T-helper 2 cell treated with Interferon-gamma antibody and Interleukin-4, amounts not matched to agents 5 μg/mL and 100 μg/mL, for 36 hours (primary cell): ENCODE results near the gene PTTG2.
"Not testable (repeated sequence)": the region's sequence is repeated elsewhere in the genome, so short reads cannot be mapped to it uniquely, and the experiment has no call there.

Source experiments
- DNase-seq: peaks from one replicate; pipeline ENCODE4 v3.0.0; 2021; ENCODE audit warnings: low spot score
- H3K27ac Mint-ChIP-seq: one replicate; pipeline ENCODE4 v1.8.0; 2021; ENCODE audit warnings: mild to moderate bottlenecking, mixed read lengths
- H3K27me3 Mint-ChIP-seq: one replicate; pipeline ENCODE4 v1.8.0; 2021; ENCODE audit warnings: low read depth, mixed read lengths
- H3K36me3 Mint-ChIP-seq: one replicate; pipeline ENCODE4 v1.8.0; 2021; ENCODE audit warnings: low read depth, mixed read lengths
- H3K4me1 Mint-ChIP-seq: one replicate; pipeline ENCODE4 v1.8.0; 2021; ENCODE audit warnings: low read depth, mixed read lengths
- H3K4me3 Mint-ChIP-seq: one replicate; pipeline ENCODE4 v1.8.0; 2022; ENCODE audit warnings: mild to moderate bottlenecking, moderate library complexity, mixed read lengths
- H3K9me3 Mint-ChIP-seq: one replicate; pipeline ENCODE4 v1.8.0; 2021; ENCODE audit warnings: mixed read lengths

The PTTG2 gene

GRCh38 chr4:37960098-37960497, at the start of gene PTTG2:
Gene PTTG2 (plus strand): TSS chr4:37960398. CDS start chr4:37960435, 37 bp downstream.
- Mint-ChIP-seq H3K36me3 (peaks cover 3% of the 10 kb centered on the region), H3K4me1 (peaks cover 2% of the 10 kb centered on the region), H3K27ac (no peak within 1 kb of the TSS), H3K27me3 (no peaks in the 10 kb centered on the region), H3K4me3 (no peak within 1 kb of the TSS), H3K9me3 (no peaks in the 10 kb centered on the region)
- DNase-seq, result no peak

GRCh38 chr4:37914539-37914938, 45.7 kb upstream of the PTTG2 start:
- no peak overlapping the region for H3K27ac Mint-ChIP-seq
- no peaks in the 10 kb centered on the region for H3K9me3 Mint-ChIP-seq
- no peak overlapping the region for H3K4me3 Mint-ChIP-seq
- H3K36me3 Mint-ChIP-seq, result peaks cover 10% of the 10 kb centered on the region
- DNase-seq, result no peak
- peaks cover 7% of the 10 kb centered on the region for H3K4me1 Mint-ChIP-seq
- no peaks in the 10 kb centered on the region for H3K27me3 Mint-ChIP-seq

GRCh38 chr4:37917388-37917787, 42.8 kb upstream of the PTTG2 start:
- Mint-ChIP-seq H3K27ac (no peak overlapping the region), H3K36me3 (peaks cover 5% of the 10 kb centered on the region), H3K27me3 (no peaks in the 10 kb centered on the region), H3K4me3 (no peak overlapping the region), H3K4me1 (peaks cover 1% of the 10 kb centered on the region), H3K9me3 (no peaks in the 10 kb centered on the region)
- DNase-seq, result no peak

- DNase-seq, result no peak
- Mint-ChIP-seq H3K9me3 (no peaks in the 10 kb centered on the region), H3K36me3 (peaks cover 5% of the 10 kb centered on the region), H3K4me3 (no peak overlapping the region), H3K4me1 (peaks cover 1% of the 10 kb centered on the region), H3K27me3 (no peaks in the 10 kb centered on the region), H3K27ac (no peak overlapping the region)
Observed at GRCh38 chr4:37918653-37919052, 41.5 kb upstream of the PTTG2 start.

- H3K9me3 Mint-ChIP-seq, result no peaks in the 10 kb centered on the region
- no peak overlapping the region for H3K27ac Mint-ChIP-seq
- H3K4me3 Mint-ChIP-seq, result no peak overlapping the region
- peaks cover 3% of the 10 kb centered on the region for H3K36me3 Mint-ChIP-seq
- DNase-seq, result no peak
- H3K4me1 Mint-ChIP-seq, result peaks cover 2% of the 10 kb centered on the region
- H3K27me3 Mint-ChIP-seq, result peaks cover 2% of the 10 kb centered on the region
Observed at GRCh38 chr4:37922328-37922727, 37.9 kb upstream of the PTTG2 start.

- H3K9me3 Mint-ChIP-seq, H3K27ac Mint-ChIP-seq, H3K27me3 Mint-ChIP-seq, H3K4me3 Mint-ChIP-seq, H3K4me1 Mint-ChIP-seq, H3K36me3 Mint-ChIP-seq, DNase-seq: not testable (repeated sequence)
Observed at GRCh38 chr4:37923089-37923488, 37.1 kb upstream of the PTTG2 start.

- no peaks in the 10 kb centered on the region for H3K9me3 Mint-ChIP-seq
- peaks cover 24% of the 10 kb centered on the region for H3K4me1 Mint-ChIP-seq
- peaks cover 2% of the 10 kb centered on the region for H3K27me3 Mint-ChIP-seq
- H3K36me3 Mint-ChIP-seq, result peaks cover 8% of the 10 kb centered on the region
- no peak overlapping the region for H3K27ac Mint-ChIP-seq
- no peak overlapping the region for H3K4me3 Mint-ChIP-seq
- no peak for DNase-seq
Observed at GRCh38 chr4:37924946-37925345, 35.3 kb upstream of the PTTG2 start.

GRCh38 chr4:37927434-37927833, 32.8 kb upstream of the PTTG2 start:
- peaks cover 29% of the 10 kb centered on the region for H3K4me1 Mint-ChIP-seq
- peaks cover 16% of the 10 kb centered on the region for H3K36me3 Mint-ChIP-seq
- no peak for DNase-seq
- H3K4me3 Mint-ChIP-seq, result no peak overlapping the region
- H3K27me3 Mint-ChIP-seq, result peaks cover 2% of the 10 kb centered on the region
- H3K27ac Mint-ChIP-seq, result no peak overlapping the region
- H3K9me3 Mint-ChIP-seq, result no peaks in the 10 kb centered on the region

GRCh38 chr4:37928426-37929416, 31.5 kb upstream of the PTTG2 start:
- peak overlapping the region; percentile 62 for H3K4me3 Mint-ChIP-seq

GRCh38 chr4:37934096-37934495, 26.1 kb upstream of the PTTG2 start:
- Mint-ChIP-seq H3K36me3 (peaks cover 27% of the 10 kb centered on the region), H3K27me3 (no peaks in the 10 kb centered on the region), H3K4me1 (peaks cover 14% of the 10 kb centered on the region), H3K9me3 (peaks cover 9% of the 10 kb centered on the region), H3K27ac (no peak overlapping the region), H3K4me3 (no peak overlapping the region)
- no peak for DNase-seq

More at GRCh38 chr4:37928426-37929416, 31.5 kb upstream of the PTTG2 start:
- peaks cover 29% of the 10 kb centered on the region for H3K4me1 Mint-ChIP-seq
- H3K27me3 Mint-ChIP-seq, result peaks cover 2% of the 10 kb centered on the region
- H3K9me3 Mint-ChIP-seq, result peaks cover 3% of the 10 kb centered on the region
- peaks cover 21% of the 10 kb centered on the region for H3K36me3 Mint-ChIP-seq
- no peak for DNase-seq
- H3K27ac Mint-ChIP-seq, result peak overlapping the region; percentile 26

- H3K27ac Mint-ChIP-seq, result no peak overlapping the region
- no peak for DNase-seq
- peaks cover 10% of the 10 kb centered on the region for H3K4me1 Mint-ChIP-seq
- H3K4me3 Mint-ChIP-seq, result no peak overlapping the region
- H3K27me3 Mint-ChIP-seq, result no peaks in the 10 kb centered on the region
- peaks cover 28% of the 10 kb centered on the region for H3K36me3 Mint-ChIP-seq
- peaks cover 9% of the 10 kb centered on the region for H3K9me3 Mint-ChIP-seq
Observed at GRCh38 chr4:37934609-37935008, 25.6 kb upstream of the PTTG2 start.

- Mint-ChIP-seq H3K27ac (no peak overlapping the region), H3K36me3 (peaks cover 25% of the 10 kb centered on the region), H3K27me3 (no peaks in the 10 kb centered on the region), H3K9me3 (peaks cover 9% of the 10 kb centered on the region), H3K4me3 (no peak overlapping the region), H3K4me1 (peaks cover 6% of the 10 kb centered on the region)
- DNase-seq, result no peak
Observed at GRCh38 chr4:37935026-37935425, 25.2 kb upstream of the PTTG2 start.

- no peak for DNase-seq
- no peak overlapping the region for H3K27ac Mint-ChIP-seq
Observed at GRCh38 chr4:37936889-37937498, 23.2 kb upstream of the PTTG2 start.

GRCh38 chr4:37938208-37938607, 22.0 kb upstream of the PTTG2 start:
- Mint-ChIP-seq H3K27me3 (peaks cover 4% of the 10 kb centered on the region), H3K4me3 (no peak overlapping the region), H3K27ac (no peak overlapping the region), H3K4me1 (peaks cover 2% of the 10 kb centered on the region), H3K36me3 (peaks cover 21% of the 10 kb centered on the region), H3K9me3 (peaks cover 13% of the 10 kb centered on the region)
- DNase-seq, result no peak

More at GRCh38 chr4:37936889-37937498, 23.2 kb upstream of the PTTG2 start:
- H3K4me1 Mint-ChIP-seq, result peaks cover 2% of the 10 kb centered on the region
- H3K27me3 Mint-ChIP-seq, result peaks cover 4% of the 10 kb centered on the region
- peaks cover 13% of the 10 kb centered on the region for H3K9me3 Mint-ChIP-seq
- H3K36me3 Mint-ChIP-seq, result peaks cover 22% of the 10 kb centered on the region
- H3K4me3 Mint-ChIP-seq, result no peak overlapping the region
